Neural progenitor cell (in vitro differentiated cells): ENCODE data around the gene PDGFB. TPM values are rescaled to one million over a fixed set of nuclear protein-coding genes. Genes with fewer than 3 reads are reported as not detected.

Experiments
- DNase-seq: peaks from one replicate; pipeline ENCODE4 v3.0.0-alpha.2; 2016; ENCODE audit warnings: low spot score
- H2AFZ ChIP-seq: fragments of 200-600 bp; sonication (generic); replicated peaks from 2 replicates; pipeline ENCODE4 v1.6.1; 2016; ENCODE audit warnings: antibody characterized with exemption
- H3F3A ChIP-seq: fragments of 200-600 bp; sonication (generic); 2 replicates; pipeline ENCODE4 v1.6.1; 2016; ENCODE audit warnings: antibody characterized with exemption, low read depth
- H3K27ac ChIP-seq: fragments of 200-600 bp; sonication (generic); 2 replicates; pipeline ENCODE4 v1.5.1; 2016; ENCODE audit warnings: mild to moderate bottlenecking
- H3K27me3 ChIP-seq: fragments of 200-600 bp; sonication (generic); 2 replicates; pipeline ENCODE4 v1.6.1; 2016; ENCODE audit warnings: mild to moderate bottlenecking, moderate library complexity
- H3K36me3 ChIP-seq: fragments of 200-600 bp; sonication (generic); 2 replicates; pipeline ENCODE4 v1.5.1; 2016
- H3K4me1 ChIP-seq: fragments of 200-600 bp; sonication (generic); 2 replicates; pipeline ENCODE4 v1.6.1; 2016; ENCODE audit warnings: mixed run types
- H3K4me2 ChIP-seq: fragments of 200-600 bp; sonication (generic); 2 replicates; pipeline ENCODE4 v1.6.1; 2016
- H3K4me3 ChIP-seq: fragments of 200-600 bp; sonication (generic); 2 replicates; pipeline ENCODE4 v1.5.1; 2016
- H3K79me2 ChIP-seq: fragments of 200-600 bp; sonication (generic); 2 replicates; pipeline ENCODE4 v1.6.1; 2016; ENCODE audit warnings: low read depth
- H3K9ac ChIP-seq: fragments of 200-600 bp; sonication (generic); 2 replicates; pipeline ENCODE4 v1.6.1; 2016
- H3K9me3 ChIP-seq: fragments of 200-600 bp; sonication (generic); 2 replicates; pipeline ENCODE4 v1.5.1; 2016; ENCODE audit warnings: low read depth
- H4K20me1 ChIP-seq: fragments of 200-600 bp; sonication (generic); 2 replicates; pipeline ENCODE4 v1.6.1; 2016; ENCODE audit warnings: low read depth
- H3K27ac Mint-ChIP-seq: 3 replicates; pipeline ENCODE4 v1.8.0; 2021; ENCODE audit warnings: mixed read lengths
- H3K27me3 Mint-ChIP-seq: 2 replicates; pipeline ENCODE4 v1.8.0; 2022; ENCODE audit warnings: low read depth, mild to moderate bottlenecking, inconsistent platforms, moderate library complexity, mixed read lengths; ENCODE audit not compliant: insufficient read depth
- H3K36me3 Mint-ChIP-seq: 3 replicates; pipeline ENCODE4 v1.8.0; 2021; ENCODE audit warnings: mixed read lengths
- H3K4me1 Mint-ChIP-seq: 3 replicates; pipeline ENCODE4 v1.8.0; 2021; ENCODE audit warnings: mixed read lengths
- H3K4me3 Mint-ChIP-seq: 3 replicates; pipeline ENCODE4 v1.8.0; 2021; ENCODE audit warnings: mild to moderate bottlenecking, moderate library complexity, mixed read lengths
- H3K9me3 Mint-ChIP-seq: 3 replicates; pipeline ENCODE4 v1.8.0; 2020; ENCODE audit warnings: mixed read lengths
- CTCF ChIP-seq: fragments of 200-600 bp; sonication (generic); IDR thresholded peaks from 2 replicates; pipeline ENCODE4 v1.5.1; 2017; ENCODE audit warnings: antibody characterized with exemption, mild to moderate bottlenecking
- EZH2 ChIP-seq: fragments of 200-600 bp; sonication (generic); IDR thresholded peaks from 2 replicates; pipeline ENCODE4 v1.6.1; 2017; ENCODE audit warnings: antibody characterized with exemption, mild to moderate bottlenecking, moderate library complexity
- EZH2phosphoT487 ChIP-seq: fragments of 200-600 bp; sonication (generic); IDR thresholded peaks from 2 replicates; pipeline ENCODE4 v1.6.1; 2017; ENCODE audit warnings: antibody characterized with exemption
- total RNA-seq: library from RNA; depleted of rRNA; stranded (reverse); fragments of >200 nt; gene quantifications from 2 replicates; pipeline ENCODE4 v1.2.3, GENCODE V29; 2015; ENCODE audit warnings: low replicate concordance

PDGFB gene
- total RNA-seq, 1 donor from 2014 or later = 0.15 TPM

GRCh38 chr22:39244136-39244495 lies 666 bp downstream of the PDGFB start:
- peak overlapping the region; percentile 85 for H3K4me3 Mint-ChIP-seq
- H3K9ac ChIP-seq = no peak overlapping the region
- H3K4me2 ChIP-seq = peak overlapping the region; percentile 98
- peaks cover 24% of the 10 kb centered on the region for H3K4me1 ChIP-seq
- no peak overlapping the region for H2AFZ ChIP-seq
- H3K27me3 ChIP-seq = peaks cover 95% of the 10 kb centered on the region
- peaks cover 31% of the 10 kb centered on the region for H3K4me1 Mint-ChIP-seq
- peak; percentile 59 for DNase-seq
- H3K27me3 Mint-ChIP-seq = peaks cover 60% of the 10 kb centered on the region
- no peak overlapping the region for H3K27ac ChIP-seq
- H3K36me3 ChIP-seq = no peaks in the 10 kb centered on the region
- H3F3A ChIP-seq = peaks cover 21% of the 10 kb centered on the region
- no peak overlapping the region for H3K27ac Mint-ChIP-seq
- H4K20me1 ChIP-seq = peaks cover 4% of the 10 kb centered on the region
- no peaks in the 10 kb centered on the region for H3K9me3 Mint-ChIP-seq
- H3K79me2 ChIP-seq = no peaks in the 10 kb centered on the region
- TF ChIP-seq CTCF (peak; percentile 11), EZH2phosphoT487 (peak; percentile 16), EZH2 (peak; percentile 76)
- no peaks in the 10 kb centered on the region for H3K9me3 ChIP-seq
- H3K4me3 ChIP-seq = peak overlapping the region; percentile 61
- H3K36me3 Mint-ChIP-seq = no peaks in the 10 kb centered on the region

- peaks cover 4% of the 10 kb centered on the region for H4K20me1 ChIP-seq
- Mint-ChIP-seq H3K27me3 (peaks cover 60% of the 10 kb centered on the region), H3K4me3 (peak overlapping the region; percentile 82), H3K4me1 (peaks cover 31% of the 10 kb centered on the region), H3K9me3 (no peaks in the 10 kb centered on the region), H3K27ac (no peak overlapping the region), H3K36me3 (no peaks in the 10 kb centered on the region)
- H3K36me3 ChIP-seq = no peaks in the 10 kb centered on the region
- H3K9ac ChIP-seq = no peak overlapping the region
- no peak overlapping the region for H3K27ac ChIP-seq
- H3F3A ChIP-seq = peaks cover 21% of the 10 kb centered on the region
- peaks cover 24% of the 10 kb centered on the region for H3K4me1 ChIP-seq
- peak overlapping the region; percentile 98 for H3K4me2 ChIP-seq
- peak overlapping the region; percentile 61 for H3K4me3 ChIP-seq
- H2AFZ ChIP-seq = peak overlapping the region; percentile 83
- TF ChIP-seq EZH2phosphoT487 (peak; percentile 89), CTCF (no peak), EZH2 (peak; percentile 95)
- peaks cover 92% of the 10 kb centered on the region for H3K27me3 ChIP-seq
- no peaks in the 10 kb centered on the region for H3K79me2 ChIP-seq
- DNase-seq = peak; percentile 53
- no peaks in the 10 kb centered on the region for H3K9me3 ChIP-seq
These were observed 1.2 kb downstream of the PDGFB start for GRCh38 chr22:39243439-39244135.

GRCh38 chr22:39242595-39243438 lies 2.0 kb downstream of the PDGFB start:
- Histone ChIP-seq H3K9ac (no peak overlapping the region), H3F3A (peaks cover 21% of the 10 kb centered on the region), H3K9me3 (no peaks in the 10 kb centered on the region), H2AFZ (peak overlapping the region; percentile 83), H3K27ac (no peak overlapping the region), H3K4me1 (peaks cover 24% of the 10 kb centered on the region), H3K36me3 (no peaks in the 10 kb centered on the region), H3K4me2 (peak overlapping the region; percentile 98), H3K4me3 (peak overlapping the region; percentile 61), H3K27me3 (peaks cover 84% of the 10 kb centered on the region), H3K79me2 (no peaks in the 10 kb centered on the region), H4K20me1 (peaks cover 4% of the 10 kb centered on the region)
- H3K4me1 Mint-ChIP-seq = peaks cover 31% of the 10 kb centered on the region
- peak; percentile 72 for DNase-seq
- H3K36me3 Mint-ChIP-seq = no peaks in the 10 kb centered on the region
- H3K9me3 Mint-ChIP-seq = no peaks in the 10 kb centered on the region
- peaks cover 58% of the 10 kb centered on the region for H3K27me3 Mint-ChIP-seq
- no peak overlapping the region for H3K27ac Mint-ChIP-seq
- TF ChIP-seq EZH2 (peak; percentile 72), CTCF (no peak), EZH2phosphoT487 (peak; percentile 86)
- H3K4me3 Mint-ChIP-seq = peak overlapping the region; percentile 83
